Neural progenitor cell (in vitro differentiated cells): ENCODE results near the gene ANO8. TPM values are rescaled to one million over a fixed set of nuclear protein-coding genes. Genes with fewer than 3 reads are reported as not detected.
"Not testable (repeated sequence)": the region's sequence is repeated elsewhere in the genome, so short reads cannot be mapped to it uniquely, and the experiment has no call there.

Experiments used
- DNase-seq: peaks from one replicate; pipeline ENCODE4 v3.0.0-alpha.2; 2016; ENCODE audit warnings: low spot score
- H2AFZ ChIP-seq: fragments of 200-600 bp; sonication (generic); replicated peaks from 2 replicates; pipeline ENCODE4 v1.6.1; 2016; ENCODE audit warnings: antibody characterized with exemption
- H3F3A ChIP-seq: fragments of 200-600 bp; sonication (generic); 2 replicates; pipeline ENCODE4 v1.6.1; 2016; ENCODE audit warnings: antibody characterized with exemption, low read depth
- H3K27ac ChIP-seq: fragments of 200-600 bp; sonication (generic); 2 replicates; pipeline ENCODE4 v1.5.1; 2016; ENCODE audit warnings: mild to moderate bottlenecking
- H3K27me3 ChIP-seq: fragments of 200-600 bp; sonication (generic); 2 replicates; pipeline ENCODE4 v1.6.1; 2016; ENCODE audit warnings: mild to moderate bottlenecking, moderate library complexity
- H3K36me3 ChIP-seq: fragments of 200-600 bp; sonication (generic); 2 replicates; pipeline ENCODE4 v1.5.1; 2016
- H3K4me1 ChIP-seq: fragments of 200-600 bp; sonication (generic); 2 replicates; pipeline ENCODE4 v1.6.1; 2016; ENCODE audit warnings: mixed run types
- H3K4me2 ChIP-seq: fragments of 200-600 bp; sonication (generic); 2 replicates; pipeline ENCODE4 v1.6.1; 2016
- H3K4me3 ChIP-seq: fragments of 200-600 bp; sonication (generic); 2 replicates; pipeline ENCODE4 v1.5.1; 2016
- H3K79me2 ChIP-seq: fragments of 200-600 bp; sonication (generic); 2 replicates; pipeline ENCODE4 v1.6.1; 2016; ENCODE audit warnings: low read depth
- H3K9ac ChIP-seq: fragments of 200-600 bp; sonication (generic); 2 replicates; pipeline ENCODE4 v1.6.1; 2016
- H3K9me3 ChIP-seq: fragments of 200-600 bp; sonication (generic); 2 replicates; pipeline ENCODE4 v1.5.1; 2016; ENCODE audit warnings: low read depth
- H4K20me1 ChIP-seq: fragments of 200-600 bp; sonication (generic); 2 replicates; pipeline ENCODE4 v1.6.1; 2016; ENCODE audit warnings: low read depth
- H3K27ac Mint-ChIP-seq: 3 replicates; pipeline ENCODE4 v1.8.0; 2021; ENCODE audit warnings: mixed read lengths
- H3K27me3 Mint-ChIP-seq: 2 replicates; pipeline ENCODE4 v1.8.0; 2022; ENCODE audit warnings: low read depth, mild to moderate bottlenecking, inconsistent platforms, moderate library complexity, mixed read lengths; ENCODE audit not compliant: insufficient read depth
- H3K36me3 Mint-ChIP-seq: 3 replicates; pipeline ENCODE4 v1.8.0; 2021; ENCODE audit warnings: mixed read lengths
- H3K4me1 Mint-ChIP-seq: 3 replicates; pipeline ENCODE4 v1.8.0; 2021; ENCODE audit warnings: mixed read lengths
- H3K4me3 Mint-ChIP-seq: 3 replicates; pipeline ENCODE4 v1.8.0; 2021; ENCODE audit warnings: mild to moderate bottlenecking, moderate library complexity, mixed read lengths
- H3K9me3 Mint-ChIP-seq: 3 replicates; pipeline ENCODE4 v1.8.0; 2020; ENCODE audit warnings: mixed read lengths
- CTCF ChIP-seq: fragments of 200-600 bp; sonication (generic); IDR thresholded peaks from 2 replicates; pipeline ENCODE4 v1.5.1; 2017; ENCODE audit warnings: antibody characterized with exemption, mild to moderate bottlenecking
- EZH2 ChIP-seq: fragments of 200-600 bp; sonication (generic); IDR thresholded peaks from 2 replicates; pipeline ENCODE4 v1.6.1; 2017; ENCODE audit warnings: antibody characterized with exemption, mild to moderate bottlenecking, moderate library complexity
- EZH2phosphoT487 ChIP-seq: fragments of 200-600 bp; sonication (generic); IDR thresholded peaks from 2 replicates; pipeline ENCODE4 v1.6.1; 2017; ENCODE audit warnings: antibody characterized with exemption
- total RNA-seq: library from RNA; depleted of rRNA; stranded (reverse); fragments of >200 nt; gene quantifications from 2 replicates; pipeline ENCODE4 v1.2.3, GENCODE V29; 2015; ENCODE audit warnings: low replicate concordance

The ANO8 gene
- total RNA-seq, 1 donor from 2014 or later: 11.4 TPM

DNA sequence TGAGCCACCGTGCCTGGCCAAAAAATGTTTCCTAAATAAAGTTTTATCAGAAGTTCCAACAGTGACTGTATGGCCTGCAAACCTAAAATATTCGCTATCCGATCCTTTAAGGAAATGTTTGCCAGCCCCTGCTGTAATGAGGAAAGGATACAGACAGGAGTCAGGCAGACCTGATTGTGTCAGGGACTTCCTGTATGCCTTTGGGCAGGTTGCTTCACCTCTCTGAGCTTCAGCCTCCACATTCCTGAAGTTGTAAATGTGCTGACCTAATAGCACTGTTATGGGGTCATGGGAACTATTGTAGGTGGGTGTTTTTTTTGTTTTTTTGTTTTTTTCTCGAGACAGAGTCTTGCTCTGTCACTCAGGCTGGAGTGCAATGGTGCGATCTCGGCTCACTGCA, 37.7 kb downstream of the ANO8 start:
- H4K20me1 ChIP-seq: no peaks in the 10 kb centered on the region
- no peak overlapping the region for H3K4me3 ChIP-seq
- TF ChIP-seq EZH2: no peak
- no peak for TF ChIP-seq CTCF
- no peak for TF ChIP-seq EZH2phosphoT487
- no peaks in the 10 kb centered on the region for H3K27me3 ChIP-seq
- no peak overlapping the region for H3K4me2 ChIP-seq
- H3K4me1 ChIP-seq: peaks cover 2% of the 10 kb centered on the region
- Mint-ChIP-seq H3K27ac (no peak overlapping the region), H3K9me3 (peaks cover 4% of the 10 kb centered on the region), H3K27me3 (peaks cover 2% of the 10 kb centered on the region), H3K36me3 (peaks cover 23% of the 10 kb centered on the region), H3K4me1 (peaks cover 4% of the 10 kb centered on the region), H3K4me3 (peak overlapping the region; percentile 41)
- no peaks in the 10 kb centered on the region for H3K79me2 ChIP-seq
- peaks cover 22% of the 10 kb centered on the region for H3F3A ChIP-seq
- H3K9ac ChIP-seq: no peak overlapping the region
- H3K36me3 ChIP-seq: no peaks in the 10 kb centered on the region
- DNase-seq: no peak
- H2AFZ ChIP-seq: no peak overlapping the region
- no peaks in the 10 kb centered on the region for H3K9me3 ChIP-seq
- H3K27ac ChIP-seq: no peak overlapping the region

GRCh38 chr19:17296273-17296672, 38.4 kb downstream of the ANO8 start:
- TF ChIP-seq CTCF: no peak
- no peak for TF ChIP-seq EZH2phosphoT487
- no peak for TF ChIP-seq EZH2
- Histone ChIP-seq H2AFZ (no peak overlapping the region), H3F3A (peaks cover 29% of the 10 kb centered on the region), H3K9me3 (no peaks in the 10 kb centered on the region), H3K4me3 (no peak overlapping the region), H3K9ac (no peak overlapping the region), H3K4me1 (peaks cover 3% of the 10 kb centered on the region), H3K79me2 (no peaks in the 10 kb centered on the region), H3K27ac (no peak overlapping the region), H3K36me3 (no peaks in the 10 kb centered on the region), H4K20me1 (no peaks in the 10 kb centered on the region), H3K27me3 (no peaks in the 10 kb centered on the region), H3K4me2 (no peak overlapping the region)
- no peak for DNase-seq
- peaks cover 22% of the 10 kb centered on the region for H3K36me3 Mint-ChIP-seq
- peaks cover 4% of the 10 kb centered on the region for H3K9me3 Mint-ChIP-seq
- no peak overlapping the region for H3K27ac Mint-ChIP-seq
- peaks cover 5% of the 10 kb centered on the region for H3K27me3 Mint-ChIP-seq
- H3K4me3 Mint-ChIP-seq: no peak overlapping the region
- H3K4me1 Mint-ChIP-seq: peaks cover 3% of the 10 kb centered on the region

GRCh38 chr19:17295551-17295950, 39.1 kb downstream of the ANO8 start:
- H3K27me3 ChIP-seq, H3K4me1 ChIP-seq, H3K4me2 ChIP-seq, H3K36me3 ChIP-seq, H3K4me1 Mint-ChIP-seq, H3K9ac ChIP-seq, H3K27ac ChIP-seq, H3K4me3 Mint-ChIP-seq, H4K20me1 ChIP-seq, DNase-seq, H3K9me3 Mint-ChIP-seq, H3K9me3 ChIP-seq, H2AFZ ChIP-seq, H3K27me3 Mint-ChIP-seq, H3K27ac Mint-ChIP-seq, H3K79me2 ChIP-seq, H3K4me3 ChIP-seq: not testable (repeated sequence)
- peaks cover 34% of the 10 kb centered on the region for H3F3A ChIP-seq
- H3K36me3 Mint-ChIP-seq: peaks cover 22% of the 10 kb centered on the region

- peaks cover 5% of the 10 kb centered on the region for H3K27me3 Mint-ChIP-seq
- Histone ChIP-seq H3K27me3 (no peaks in the 10 kb centered on the region), H3K9ac (no peak overlapping the region), H4K20me1 (no peaks in the 10 kb centered on the region), H3K4me1 (peaks cover 3% of the 10 kb centered on the region), H3K9me3 (no peaks in the 10 kb centered on the region), H3K4me2 (no peak overlapping the region), H2AFZ (no peak overlapping the region), H3F3A (peaks cover 39% of the 10 kb centered on the region), H3K79me2 (no peaks in the 10 kb centered on the region), H3K36me3 (no peaks in the 10 kb centered on the region), H3K27ac (no peak overlapping the region), H3K4me3 (no peak overlapping the region)
- no peak overlapping the region for H3K27ac Mint-ChIP-seq
- no peak for TF ChIP-seq EZH2phosphoT487
- no peak for TF ChIP-seq CTCF
- no peak for TF ChIP-seq EZH2
- peak; percentile 48 for DNase-seq
- peaks cover 3% of the 10 kb centered on the region for H3K4me1 Mint-ChIP-seq
- H3K36me3 Mint-ChIP-seq: peaks cover 20% of the 10 kb centered on the region
- peaks cover 4% of the 10 kb centered on the region for H3K9me3 Mint-ChIP-seq
- no peak overlapping the region for H3K4me3 Mint-ChIP-seq
Measured at GRCh38 chr19:17294051-17294891, 40.4 kb downstream of the ANO8 start.
